ENCODE results near the gene ATP8A2. TPM values are rescaled to one million over a fixed set of nuclear protein-coding genes. Genes with fewer than 3 reads are reported as not detected.

The ATP8A2 gene
- total and polyA plus RNA-seq, 2 of the 8 experiments (the other 6 are each of a cell fraction or from before 2014, with no cell fraction given): 2.4 to 8.3 TPM

GRCh38 chr13:25739376-25739775 is 367.6 kb downstream of the ATP8A2 start:
- DNase-seq (ENCODE audit: low read depth in 1 of 2, low spot score in 2 of 2): no peak
- no peak overlapping the region for H2BK12ac ChIP-seq (ENCODE audit: low read depth, low read length)
- FAIRE-seq: no peak
- ChIA-PET POLR2A (ENCODE audit: partially characterized antibody) (no interaction called here), CTCF (ENCODE audit: partially characterized antibody) (interaction anchor here (0.7 to 1.3 kb wide), 2 partner anchors 90 to 163 kb away, joined by 4 read pairs; no protein-coding TSS in a partner anchor)
- no peak overlapping the region for H3K18ac ChIP-seq (ENCODE audit: extremely low read depth, low read length)
- no peak overlapping the region for H3K14ac ChIP-seq (ENCODE audit: insufficient read length)
- H2BK120ac ChIP-seq (replicated peaks; ENCODE audit: low read depth, low read length): no peak overlapping the region
- no peak overlapping the region for H2AFZ ChIP-seq (ENCODE audit: low read length)
- no peak overlapping the region for H3K9ac ChIP-seq (replicated peaks in 1 of 4; ENCODE audit: extremely low read depth in 1 of 4, low read depth in 3 of 4, low read length in 3 of 4)
- no peak overlapping the region for H3K27ac ChIP-seq (ENCODE audit: low read depth, low read length)
- no peaks in the 10 kb centered on the region for H4K20me1 ChIP-seq (replicated peaks in 1 of 2; ENCODE audit: control insufficient read depth in 1 of 2, insufficient read depth in 2 of 2, low read length in 2 of 2)
- H2BK5ac ChIP-seq (ENCODE audit: low read depth, low read length): no peak overlapping the region
- H4K91ac ChIP-seq (replicated peaks; ENCODE audit: insufficient read length, low read length): no peak overlapping the region
- no peak overlapping the region for H2BK20ac ChIP-seq (ENCODE audit: low read length)
- TF ChIP-seq CHD1 (IDR thresholded peaks at IDR 0.05; ENCODE audit: low read depth, low read length) (no peak), CTCF (IDR thresholded peaks at IDR 0.05; ENCODE audit: control extremely low read depth in 1 of 3, insufficient read depth in 1 of 3, low read depth in 1 of 3, low read length in 3 of 3) (no peak), HDAC6 (IDR thresholded peaks at IDR 0.05; ENCODE audit: low read depth, low read length) (no peak), CBX8 (IDR thresholded peaks at IDR 0.05; ENCODE audit: borderline replicate concordance, low read depth, low read length) (no peak), JUN (IDR thresholded peaks at IDR 0.05; ENCODE audit: low read depth, low read length) (no peak), SP2 (IDR thresholded peaks at IDR 0.05; ENCODE audit: low read length) (no peak), PHF8 (conservative IDR thresholded peaks at IDR 0.05; ENCODE audit: low read depth, low read length) (no peak), POU5F1 (IDR thresholded peaks at IDR 0.05; ENCODE audit: low read depth, low read length) (no peak), ASH2L (IDR thresholded peaks at IDR 0.05; ENCODE audit: low read length) (no peak), RFX5 (IDR thresholded peaks at IDR 0.05; ENCODE audit: borderline replicate concordance, low read depth, low read length) (no peak), KDM5A (IDR thresholded peaks at IDR 0.05; ENCODE audit: low read length) (no peak), RXRA (IDR thresholded peaks at IDR 0.05; ENCODE audit: insufficient read depth, low read depth, low read length) (no peak)
- no peak overlapping the region for H3K4ac ChIP-seq (replicated peaks; ENCODE audit: insufficient read length, low read depth, low read length)
- H3K4me3 ChIP-seq (ENCODE audit: extremely low read depth in 1 of 4, insufficient read depth in 2 of 4, low read depth in 3 of 4, low read length in 4 of 4): no peak overlapping the region
- H3K36me3 ChIP-seq (ENCODE audit: control insufficient read depth in 2 of 4, insufficient read depth in 4 of 4, low read length in 3 of 4): no peaks in the 10 kb centered on the region
- H2BK15ac ChIP-seq (ENCODE audit: low read length): no peak overlapping the region
- H3K79me1 ChIP-seq (ENCODE audit: low read depth, low read length): no peaks in the 10 kb centered on the region
- no peaks in the 10 kb centered on the region for H3K9me3 ChIP-seq (ENCODE audit: insufficient read depth in 2 of 2, low read depth in 1 of 2, low read length in 1 of 2)
- H3K4me1 ChIP-seq (replicated peaks in 1 of 4; ENCODE audit: control insufficient read depth in 3 of 4, insufficient read depth in 4 of 4, low read length in 3 of 4): peaks cover 0 to 3% (median 3%) of the 10 kb centered on the region in 4 experiments; a peak in 2 of 7 replicates
- H3K79me2 ChIP-seq (ENCODE audit: control insufficient read depth in 1 of 2, insufficient read depth in 2 of 2, low read length in 2 of 2): no peaks in the 10 kb centered on the region
- no peak overlapping the region for H4K5ac ChIP-seq (ENCODE audit: insufficient read length, low read depth, low read length)
- WGBS, 2 experiments (ENCODE audit: extremely low coverage in 1 of 2, insufficient coverage in 1 of 2, insufficient read length in 1 of 2, insufficient replicate concordance in 2 of 2, low coverage in 1 of 2, low lambda C conversion rate in 2 of 2, missing lambda C conversion rate in 1 of 2): 95% methylated on average over 1 of the region's 1 CpG; no CpG with 5 or more reads in 1 of the 2 experiments
- no peak overlapping the region for H3K56ac ChIP-seq (replicated peaks; ENCODE audit: insufficient read length, low read depth, low read length)
- no peak overlapping the region for H4K8ac ChIP-seq (ENCODE audit: extremely low read depth, insufficient read depth, low read length)
- H2AK5ac ChIP-seq (ENCODE audit: low read depth, low read length): no peak overlapping the region
- H3K27me3 ChIP-seq (replicated peaks in 1 of 4; ENCODE audit: control insufficient read depth in 3 of 4, extremely low read depth in 1 of 4, insufficient read depth in 3 of 4, low read length in 3 of 4): no peaks in the 10 kb centered on the region
- no peak overlapping the region for H3K4me2 ChIP-seq (ENCODE audit: insufficient read depth in 1 of 2, low read depth in 2 of 2, low read length in 2 of 2)
- no peaks in the 10 kb centered on the region for H3K23me2 ChIP-seq (ENCODE audit: low read depth, low read length)
- H3K23ac ChIP-seq (ENCODE audit: insufficient read length): no peak overlapping the region

All from H1 (cell line).